ENCODE measurements around the gene CTNNA2.
"Not testable (repeated sequence)": the region's sequence is repeated elsewhere in the genome, so short reads cannot be mapped to it uniquely, and the experiment has no call there.

DNA sequence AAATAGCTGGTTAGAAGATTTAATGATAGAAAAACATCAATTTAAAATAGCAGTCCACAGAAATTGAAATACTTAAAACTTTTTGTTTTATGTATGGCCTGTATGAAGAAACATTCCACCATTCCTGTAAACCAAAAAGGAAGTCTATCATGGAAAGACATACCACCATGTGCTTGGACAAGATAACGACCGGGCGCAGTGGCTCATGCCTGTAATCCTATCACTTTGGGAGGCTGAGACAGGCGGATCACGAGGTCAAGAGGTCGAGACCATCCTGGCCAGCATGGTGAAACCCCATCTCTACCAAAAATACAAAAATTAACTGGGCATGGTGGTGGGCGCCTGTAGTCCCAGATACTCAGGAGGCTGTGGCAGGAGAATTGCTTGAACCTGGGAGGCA, 519.8 kb downstream of the CTNNA2 start:
- TF ChIP-seq, protein P1, sequence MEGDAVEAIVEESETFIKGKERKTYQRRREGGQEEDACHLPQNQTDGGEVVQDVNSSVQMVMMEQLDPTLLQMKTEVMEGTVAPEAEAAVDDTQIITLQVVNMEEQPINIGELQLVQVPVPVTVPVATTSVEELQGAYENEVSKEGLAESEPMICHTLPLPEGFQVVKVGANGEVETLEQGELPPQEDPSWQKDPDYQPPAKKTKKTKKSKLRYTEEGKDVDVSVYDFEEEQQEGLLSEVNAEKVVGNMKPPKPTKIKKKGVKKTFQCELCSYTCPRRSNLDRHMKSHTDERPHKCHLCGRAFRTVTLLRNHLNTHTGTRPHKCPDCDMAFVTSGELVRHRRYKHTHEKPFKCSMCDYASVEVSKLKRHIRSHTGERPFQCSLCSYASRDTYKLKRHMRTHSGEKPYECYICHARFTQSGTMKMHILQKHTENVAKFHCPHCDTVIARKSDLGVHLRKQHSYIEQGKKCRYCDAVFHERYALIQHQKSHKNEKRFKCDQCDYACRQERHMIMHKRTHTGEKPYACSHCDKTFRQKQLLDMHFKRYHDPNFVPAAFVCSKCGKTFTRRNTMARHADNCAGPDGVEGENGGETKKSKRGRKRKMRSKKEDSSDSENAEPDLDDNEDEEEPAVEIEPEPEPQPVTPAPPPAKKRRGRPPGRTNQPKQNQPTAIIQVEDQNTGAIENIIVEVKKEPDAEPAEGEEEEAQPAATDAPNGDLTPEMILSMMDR (IDR thresholded peaks at IDR 0.05), result not testable (repeated sequence)
- not testable (repeated sequence) for TF ChIP-seq POLR2A (IDR thresholded peaks at IDR 0.05)

Data from uterus (tissue), 2 donors.